Measurements from ENCODE around the gene NUCB1.
"Not testable (repeated sequence)": the region's sequence is repeated elsewhere in the genome, so short reads cannot be mapped to it uniquely, and the experiment has no call there.

Gene NUCB1

GRCh38 chr19:48906324-48906723, 6.2 kb downstream of the NUCB1 start:
- no peak for DNase-seq

DNA sequence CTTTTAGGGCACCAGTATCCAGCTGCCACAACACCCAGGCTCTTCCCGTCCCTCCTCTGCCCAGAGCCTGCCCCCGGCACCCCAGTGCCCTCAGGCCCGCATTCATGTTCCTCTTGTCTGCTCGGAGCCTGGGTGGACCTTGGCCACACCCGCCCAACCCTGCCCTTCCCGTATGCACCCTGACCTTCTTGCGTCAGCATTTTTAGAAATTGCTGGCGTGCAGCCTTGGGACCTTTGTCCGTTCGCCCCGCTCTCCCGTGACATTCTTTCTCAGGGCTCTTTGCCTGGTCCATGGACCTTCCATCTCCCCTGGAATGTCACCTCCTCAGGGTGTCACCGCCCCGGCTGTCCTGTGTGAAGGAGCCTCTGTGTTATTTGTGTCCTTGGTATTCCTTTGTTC, 7.6 kb downstream of the NUCB1 start:
- DNase-seq, result no peak

DNA sequence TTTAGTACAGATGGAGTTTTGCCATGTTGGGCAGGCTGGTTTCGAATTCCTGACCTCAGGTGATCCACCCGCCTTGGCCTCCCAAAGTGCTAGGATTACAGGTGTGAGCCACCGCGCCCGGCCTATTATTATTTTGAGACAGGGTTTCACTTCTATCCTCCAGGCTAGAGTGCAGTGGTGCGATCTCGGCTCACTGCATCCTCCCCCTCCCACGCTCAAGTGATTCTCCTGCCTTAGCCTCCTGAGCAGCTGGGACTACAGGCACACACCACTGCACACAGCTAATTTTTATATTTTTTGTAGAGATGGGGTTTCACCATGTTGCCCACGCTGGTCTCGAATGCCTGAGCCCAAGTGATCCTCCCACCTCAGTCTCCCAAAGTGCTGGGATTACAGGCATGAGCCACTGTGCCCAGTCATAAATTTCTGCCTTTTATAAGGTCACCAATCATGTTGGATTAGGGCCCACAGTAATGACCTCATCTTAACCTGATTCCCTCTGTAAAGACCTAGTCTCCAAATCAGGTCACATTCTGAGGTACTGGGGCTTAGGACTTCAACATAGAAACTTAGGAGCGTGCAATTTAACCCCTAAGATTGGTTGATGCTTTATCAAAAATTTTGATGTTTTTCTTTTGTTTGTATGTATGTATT, 9.4 kb downstream of the NUCB1 start:
- not testable (repeated sequence) for DNase-seq

DNA sequence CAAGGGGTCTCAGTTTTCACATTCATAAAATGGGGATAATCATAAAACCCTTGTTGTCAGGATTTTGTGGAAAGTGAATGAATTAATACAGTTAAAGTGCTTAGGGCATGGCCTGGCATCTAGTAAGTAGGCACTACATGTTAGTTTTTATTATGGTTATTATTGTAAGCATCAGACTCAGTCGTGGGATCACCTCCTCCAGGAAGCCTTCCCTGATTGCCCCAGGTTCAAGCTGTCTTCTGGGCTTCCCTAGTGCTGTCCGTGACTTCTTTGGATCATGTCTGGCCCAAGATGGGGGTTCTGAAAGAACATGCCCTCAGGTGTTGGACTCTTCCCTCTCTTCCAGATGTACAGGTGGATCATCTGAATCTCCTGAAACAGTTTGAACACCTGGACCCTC, 10.7 kb downstream of the NUCB1 start:
- DNase-seq, result no peak

DNA sequence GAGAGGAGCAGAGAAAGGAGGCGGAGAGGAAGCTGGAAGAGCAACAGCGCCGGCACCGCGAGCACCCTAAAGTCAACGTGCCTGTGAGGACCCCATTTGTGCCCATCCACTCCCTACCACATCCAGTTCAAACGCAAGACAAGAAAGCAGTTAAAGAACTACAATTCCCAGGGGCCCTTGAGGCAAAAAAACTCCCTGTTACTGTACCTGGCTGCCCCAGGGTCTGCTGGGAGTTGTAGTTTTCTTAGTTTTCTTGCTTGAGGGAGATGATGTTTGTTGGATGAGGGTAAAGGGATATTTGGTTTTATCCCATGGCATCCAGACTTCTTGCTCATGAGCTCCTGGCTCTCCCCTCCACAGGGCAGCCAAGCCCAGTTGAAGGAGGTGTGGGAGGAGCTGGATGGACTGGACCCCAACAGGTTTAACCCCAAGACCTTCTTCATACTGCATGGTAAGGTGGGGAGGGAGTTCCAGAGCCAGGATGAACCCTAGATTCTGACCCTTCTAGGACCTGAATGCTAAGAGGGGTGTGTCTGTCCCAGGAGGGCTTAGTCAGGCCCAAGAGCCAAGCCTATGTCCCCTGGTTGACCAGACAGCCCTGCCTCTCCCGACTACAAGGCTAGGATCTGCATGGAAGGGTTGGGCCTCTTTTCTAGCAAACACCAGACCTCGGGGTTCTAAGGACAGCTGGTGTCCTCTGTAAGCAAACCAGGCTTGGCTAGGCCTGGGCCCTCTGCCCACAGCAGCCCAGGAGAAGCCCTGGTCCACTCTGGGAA, 13.2 kb downstream of the NUCB1 start:
- DNase-seq, result no peak

DNA sequence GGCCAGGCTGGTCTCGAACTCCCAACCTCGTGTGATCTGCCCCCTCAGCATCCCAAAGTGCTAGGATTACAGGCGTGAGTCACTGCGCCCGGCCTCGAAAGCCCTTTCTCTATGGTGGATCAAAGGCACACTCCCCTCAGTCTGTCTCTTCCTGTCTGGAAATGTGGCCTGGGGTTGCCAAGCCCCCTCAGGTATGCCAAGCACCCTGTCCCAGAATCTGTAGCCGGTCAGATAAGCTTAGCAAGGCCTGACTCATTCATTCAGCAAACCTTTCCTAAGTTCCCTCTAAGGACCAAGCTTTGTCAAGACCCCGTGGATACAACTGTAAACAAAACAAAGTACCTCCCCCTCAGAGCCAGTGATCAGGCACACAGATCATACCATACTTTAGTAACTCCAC, 14.1 kb downstream of the NUCB1 start:
- DNase-seq, result no peak

DNA sequence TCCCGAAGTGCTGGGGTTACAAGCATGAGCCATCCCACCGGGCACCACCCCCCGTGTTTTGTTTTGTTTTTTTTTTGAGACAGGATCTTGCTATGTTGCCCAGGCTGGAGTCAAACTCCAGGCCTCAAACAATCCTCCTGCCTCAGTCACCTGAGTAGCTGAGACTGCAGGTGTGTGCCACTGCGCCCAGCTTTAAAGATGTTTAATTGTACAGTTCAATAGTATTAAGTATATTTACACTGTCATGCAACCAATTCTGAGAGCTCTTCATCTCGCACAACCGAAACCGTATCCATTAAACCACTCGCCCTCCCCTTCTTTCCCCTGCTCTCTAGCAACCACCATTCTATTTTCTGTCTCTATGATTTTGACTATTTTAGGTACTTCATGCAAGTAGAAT, 15.6 kb downstream of the NUCB1 start:
- no peak for DNase-seq

DNA sequence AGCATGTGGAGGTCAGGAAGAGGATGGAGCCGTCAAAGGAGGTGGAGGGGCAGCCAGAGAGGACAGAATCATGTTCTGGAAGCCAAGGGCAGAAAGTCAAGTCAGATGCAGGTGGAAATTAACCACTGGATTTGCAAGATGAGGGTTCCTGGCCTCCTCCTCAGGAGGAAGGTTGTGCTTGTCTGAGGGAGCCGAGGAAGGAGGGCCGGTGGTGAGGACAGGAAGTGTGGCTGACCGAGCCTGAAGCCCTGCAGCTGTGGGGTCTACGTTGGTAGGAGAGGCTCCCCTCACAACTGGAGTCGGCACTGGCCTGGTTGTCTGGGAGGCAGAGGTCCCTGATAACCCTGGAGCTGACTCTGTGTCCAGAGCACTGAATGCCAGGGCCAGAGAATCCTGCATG, 18.0 kb downstream of the NUCB1 start:
- DNase-seq, result no peak

DNA sequence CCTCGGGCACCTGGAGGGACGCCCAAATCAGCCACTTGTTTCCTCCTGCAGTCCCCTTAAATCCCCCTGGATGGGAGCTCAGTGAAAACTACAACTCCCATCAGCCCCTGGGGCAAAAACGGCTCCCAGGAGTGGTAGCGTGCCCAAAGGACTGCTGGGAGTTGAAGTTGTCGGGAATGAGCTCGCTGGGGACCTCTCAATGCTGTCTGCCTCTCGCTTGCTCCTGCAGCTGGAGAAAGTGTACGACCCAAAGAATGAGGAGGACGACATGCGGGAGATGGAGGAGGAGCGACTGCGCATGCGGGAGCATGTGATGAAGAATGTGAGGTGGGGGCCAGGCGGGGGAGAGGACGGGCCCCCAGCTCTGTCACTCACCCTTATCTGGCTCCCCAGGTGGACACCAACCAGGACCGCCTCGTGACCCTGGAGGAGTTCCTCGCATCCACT, 18.7 kb downstream of the NUCB1 start:
- DNase-seq, result peak; percentile 5

GRCh38 chr19:48919271-48919670, 19.2 kb downstream of the NUCB1 start:
- not testable (repeated sequence) for DNase-seq

- DNase-seq, result no peak
These were observed 20.8 kb downstream of the NUCB1 start for GRCh38 chr19:48920949-48921348.

- no peak for DNase-seq
These were observed 21.8 kb downstream of the NUCB1 start for GRCh38 chr19:48921721-48922500.

GRCh38 chr19:48922548-48923490, 22.7 kb downstream of the NUCB1 start:
- DNase-seq, result no peak

- DNase-seq, result no peak
These were observed 25.2 kb downstream of the NUCB1 start for GRCh38 chr19:48925240-48925843.

- not testable (repeated sequence) for DNase-seq
These were observed 25.8 kb downstream of the NUCB1 start for GRCh38 chr19:48925890-48926289.

GRCh38 chr19:48926909-48927308, 26.8 kb downstream of the NUCB1 start:
- DNase-seq, result no peak

DNA sequence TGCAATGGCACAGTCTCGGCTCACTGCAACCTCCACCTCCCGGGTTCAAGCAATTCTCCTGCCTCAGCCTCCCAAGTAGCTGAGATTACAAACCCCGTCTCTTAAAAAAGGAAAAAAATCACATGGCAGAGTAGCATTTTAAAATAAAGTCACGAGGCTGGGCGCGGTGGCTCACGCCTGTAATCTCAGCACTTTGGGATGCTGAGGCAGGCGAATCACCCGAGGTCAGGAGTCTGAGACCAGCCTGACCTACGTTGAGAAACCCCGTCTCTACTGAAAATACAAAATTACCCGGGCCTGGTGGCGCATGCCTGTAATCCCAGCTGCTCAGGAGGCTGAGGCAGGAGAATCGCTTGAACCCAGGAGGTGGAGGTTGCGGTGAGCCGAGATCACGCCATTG, 27.6 kb downstream of the NUCB1 start:
- not testable (repeated sequence) for DNase-seq

- no peak for DNase-seq
These were observed 28.3 kb downstream of the NUCB1 start for GRCh38 chr19:48928164-48929025.

GRCh38 chr19:48933382-48933932, 33.3 kb downstream of the NUCB1 start, which contains the start of gene DHDH:
Gene DHDH, plus strand, starts transcription at chr19:48933699. Its CDS starts 23 bp downstream, at chr19:48933722.
- peak; percentile 91 for DNase-seq

DNA sequence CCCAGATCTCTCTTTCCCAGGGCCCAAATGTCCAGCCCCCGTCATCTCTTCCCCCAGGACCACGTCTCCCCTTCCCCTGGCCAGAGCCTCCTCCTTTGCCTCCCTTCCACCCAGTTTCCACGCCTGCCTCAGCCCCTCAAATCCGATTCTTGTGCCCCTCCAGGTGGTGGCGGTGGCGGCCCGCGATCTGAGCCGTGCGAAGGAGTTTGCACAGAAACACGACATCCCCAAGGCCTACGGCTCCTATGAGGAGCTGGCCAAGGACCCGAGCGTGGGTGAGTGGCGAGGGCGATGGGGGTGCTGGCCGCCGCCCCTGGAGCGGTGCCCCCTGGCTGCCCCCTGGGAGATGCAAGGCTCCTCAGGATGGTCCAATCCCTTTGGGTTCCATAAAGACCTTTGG, 34.7 kb downstream of the NUCB1 start:
- DNase-seq, result no peak

GRCh38 chr19:48935864-48936263, 35.8 kb downstream of the NUCB1 start:
- no peak for DNase-seq

Measured in CD4-positive, alpha-beta T cell treated with Interleukin-4 for 4 hours (primary cell).